Measurements from ENCODE around the gene UGT1A8.

- no peak for TF ChIP-seq CTCF (conservative IDR thresholded peaks at IDR 0.05; ENCODE audit: low read depth, low read length)
- TF ChIP-seq POLR2A (IDR thresholded peaks at IDR 0.05; ENCODE audit: low read depth, low read length): no peak
- no peak for TF ChIP-seq MAZ (IDR thresholded peaks at IDR 0.05; ENCODE audit: borderline replicate concordance, low read depth, low read length)
- no peak for TF ChIP-seq SMC3 (IDR thresholded peaks at IDR 0.05; ENCODE audit: low read depth, low read length)
- TF ChIP-seq RFX5 (IDR thresholded peaks at IDR 0.05; ENCODE audit: low read depth, low read length): no peak
- no peak for TF ChIP-seq CEBPB (IDR thresholded peaks at IDR 0.05; ENCODE audit: low read depth, low read length)
- TF ChIP-seq MAFK (IDR thresholded peaks at IDR 0.05; ENCODE audit: low read depth, low read length): no peak
- TF ChIP-seq RAD21 (IDR thresholded peaks at IDR 0.05; ENCODE audit: low read length): no peak
Measured at GRCh38 chr2:233740870-233741269, 123.4 kb downstream of the UGT1A8 start.

Measured in IMR-90 (cell line).